Measurements from ENCODE around the gene NOL4L. TPM values are rescaled to one million over a fixed set of nuclear protein-coding genes. Genes with fewer than 3 reads are reported as not detected.
"Not testable (repeated sequence)": the region's sequence is repeated elsewhere in the genome, so short reads cannot be mapped to it uniquely, and the experiment has no call there.

NOL4L gene
- total and polyA plus RNA-seq, 2 experiments from 2014 or later, result 35.6 to 42.9 TPM

DNA sequence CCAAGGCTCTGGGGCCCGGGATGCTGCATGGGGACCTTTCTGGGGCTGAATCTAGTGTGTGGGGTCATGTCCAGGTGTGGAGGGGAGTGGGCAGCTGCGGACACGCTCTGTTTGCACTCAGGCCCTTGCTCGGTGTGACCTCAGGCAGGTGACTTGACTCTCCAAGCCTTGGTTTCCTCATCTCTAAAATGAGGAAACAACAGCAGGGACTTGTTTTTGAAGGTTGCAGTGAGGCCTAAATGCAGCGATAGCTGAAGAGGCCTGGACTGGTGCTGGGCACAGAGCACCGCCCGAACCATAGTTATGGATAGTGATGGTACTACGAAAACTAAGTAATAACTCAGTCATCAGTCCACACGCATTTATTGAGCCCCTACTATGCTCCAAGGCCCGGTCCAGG is 91.8 kb downstream of the NOL4L start:
- TF ChIP-seq EZH2 (IDR thresholded peaks at IDR 0.05; ENCODE audit: borderline replicate concordance) (no peak), EZH2phosphoT487 (IDR thresholded peaks at IDR 0.05; ENCODE audit: low read depth, severe bottlenecking, unreplicated experiment) (no peak)
- TF ChIP-seq, protein P1, sequence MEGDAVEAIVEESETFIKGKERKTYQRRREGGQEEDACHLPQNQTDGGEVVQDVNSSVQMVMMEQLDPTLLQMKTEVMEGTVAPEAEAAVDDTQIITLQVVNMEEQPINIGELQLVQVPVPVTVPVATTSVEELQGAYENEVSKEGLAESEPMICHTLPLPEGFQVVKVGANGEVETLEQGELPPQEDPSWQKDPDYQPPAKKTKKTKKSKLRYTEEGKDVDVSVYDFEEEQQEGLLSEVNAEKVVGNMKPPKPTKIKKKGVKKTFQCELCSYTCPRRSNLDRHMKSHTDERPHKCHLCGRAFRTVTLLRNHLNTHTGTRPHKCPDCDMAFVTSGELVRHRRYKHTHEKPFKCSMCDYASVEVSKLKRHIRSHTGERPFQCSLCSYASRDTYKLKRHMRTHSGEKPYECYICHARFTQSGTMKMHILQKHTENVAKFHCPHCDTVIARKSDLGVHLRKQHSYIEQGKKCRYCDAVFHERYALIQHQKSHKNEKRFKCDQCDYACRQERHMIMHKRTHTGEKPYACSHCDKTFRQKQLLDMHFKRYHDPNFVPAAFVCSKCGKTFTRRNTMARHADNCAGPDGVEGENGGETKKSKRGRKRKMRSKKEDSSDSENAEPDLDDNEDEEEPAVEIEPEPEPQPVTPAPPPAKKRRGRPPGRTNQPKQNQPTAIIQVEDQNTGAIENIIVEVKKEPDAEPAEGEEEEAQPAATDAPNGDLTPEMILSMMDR (IDR thresholded peaks at IDR 0.05; ENCODE audit: poor library complexity), result no peak
- Histone ChIP-seq H3K4me2 (no peak overlapping the region), H3K79me2 (no peaks in the 10 kb centered on the region), H3K9me2 (replicated peaks; ENCODE audit: insufficient read depth) (no peaks in the 10 kb centered on the region), H3K27me3 (no peaks in the 10 kb centered on the region), H4K20me1 (ENCODE audit: insufficient read depth, poor library complexity, severe bottlenecking) (no peaks in the 10 kb centered on the region), H3K27ac (no peak overlapping the region), H3K36me3 (replicated peaks; ENCODE audit: insufficient read depth, low read depth) (no peaks in the 10 kb centered on the region), H3K9me3 (ENCODE audit: low read depth) (no peaks in the 10 kb centered on the region), H3K4me3 (no peak overlapping the region), H3K4me1 (ENCODE audit: insufficient read depth) (peaks cover 10% of the 10 kb centered on the region), H2AFZ (no peak overlapping the region)
- DNase-seq (ENCODE audit: low spot score), result no peak
- 92% methylated on average over 10 of the region's 10 CpGs for WGBS (ENCODE audit: low lambda C conversion rate, missing lambda C conversion rate)

DNA sequence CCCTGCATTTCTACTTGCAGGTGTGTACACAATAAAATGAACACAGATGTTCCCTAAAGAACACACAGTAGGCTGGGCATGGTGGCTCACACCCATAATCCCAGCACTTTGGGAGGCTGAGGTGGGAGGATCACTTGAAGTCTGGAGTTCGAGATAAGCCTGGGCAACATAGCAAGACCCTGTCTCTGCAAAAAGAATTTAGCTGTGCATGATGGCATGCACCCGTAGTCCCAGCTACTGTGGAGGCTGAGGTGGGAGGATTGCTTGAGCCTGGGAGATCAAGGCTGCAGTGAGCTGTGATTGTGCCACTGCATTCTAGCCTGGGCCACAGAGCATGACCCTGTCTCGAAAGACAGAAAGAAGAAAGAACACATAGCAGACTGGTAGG is 93.4 kb downstream of the NOL4L start:
- not testable (repeated sequence) for H3K9me2 ChIP-seq (replicated peaks; ENCODE audit: insufficient read depth); H3K36me3 ChIP-seq (replicated peaks; ENCODE audit: insufficient read depth, low read depth); H3K4me2 ChIP-seq; H3K27ac ChIP-seq; DNase-seq (ENCODE audit: low spot score); H3K79me2 ChIP-seq; H2AFZ ChIP-seq; H3K27me3 ChIP-seq; H4K20me1 ChIP-seq (ENCODE audit: insufficient read depth, poor library complexity, severe bottlenecking); H3K4me1 ChIP-seq (ENCODE audit: insufficient read depth); H3K4me3 ChIP-seq; H3K9me3 ChIP-seq (ENCODE audit: low read depth)
- 90% methylated on average over 3 of the region's 3 CpGs for WGBS (ENCODE audit: low lambda C conversion rate, missing lambda C conversion rate)

DNA sequence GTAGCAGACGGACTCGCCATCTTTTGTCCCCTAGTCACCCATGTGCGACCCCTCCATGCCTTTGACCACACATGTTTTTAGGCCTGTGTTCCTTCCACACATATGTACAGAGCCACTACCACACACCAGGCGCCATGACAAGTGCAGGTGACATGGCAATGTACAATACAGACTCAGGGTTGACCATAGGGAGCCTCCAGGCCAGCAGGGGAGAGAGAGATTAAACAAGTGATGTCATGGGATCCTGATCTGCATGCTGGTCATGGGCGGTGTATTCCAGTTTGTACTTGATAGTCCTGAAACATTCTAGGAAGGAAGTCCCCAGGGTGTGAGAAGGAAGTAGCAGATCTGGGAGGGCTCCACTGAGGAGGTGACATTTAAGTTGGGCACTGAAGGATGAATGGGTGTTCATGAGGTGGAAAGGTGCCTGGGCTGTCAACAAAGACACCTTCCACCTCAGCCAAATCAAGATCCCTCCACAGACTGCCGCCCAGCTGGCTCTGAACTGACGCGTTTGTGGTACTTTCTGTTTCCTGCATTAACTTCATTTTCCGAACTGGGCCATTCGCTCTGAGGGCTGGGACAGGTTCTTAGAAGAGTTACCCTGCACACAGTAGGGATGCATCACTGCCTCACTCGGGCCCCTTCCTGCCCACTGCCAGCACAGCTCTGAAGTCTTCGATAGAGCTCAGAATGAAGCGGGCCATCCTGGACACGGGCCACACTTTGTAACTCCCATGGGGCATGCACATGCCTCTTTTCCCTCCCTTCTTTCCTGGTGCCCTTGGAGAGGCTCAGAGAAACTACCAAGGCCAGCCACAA is 94.0 kb downstream of the NOL4L start:
- no peak for DNase-seq (ENCODE audit: low spot score)
- H3K79me2 ChIP-seq, result peaks cover 5% of the 10 kb centered on the region
- H3K4me3 ChIP-seq, result no peak overlapping the region
- no peak for TF ChIP-seq EZH2 (IDR thresholded peaks at IDR 0.05; ENCODE audit: borderline replicate concordance)
- no peak for TF ChIP-seq EZH2phosphoT487 (IDR thresholded peaks at IDR 0.05; ENCODE audit: low read depth, severe bottlenecking, unreplicated experiment)
- TF ChIP-seq, protein P1 (IDR thresholded peaks at IDR 0.05; ENCODE audit: poor library complexity), result no peak
- peaks cover 4% of the 10 kb centered on the region for H3K4me1 ChIP-seq (ENCODE audit: insufficient read depth)
- no peak overlapping the region for H2AFZ ChIP-seq
- no peak overlapping the region for H3K27ac ChIP-seq
- no peaks in the 10 kb centered on the region for H3K36me3 ChIP-seq (replicated peaks; ENCODE audit: insufficient read depth, low read depth)
- no peaks in the 10 kb centered on the region for H3K9me3 ChIP-seq (ENCODE audit: low read depth)
- H3K27me3 ChIP-seq, result no peaks in the 10 kb centered on the region
- H4K20me1 ChIP-seq (ENCODE audit: insufficient read depth, poor library complexity, severe bottlenecking), result no peaks in the 10 kb centered on the region
- 98% methylated on average over 14 of the region's 14 CpGs for WGBS (ENCODE audit: low lambda C conversion rate, missing lambda C conversion rate)
- H3K4me2 ChIP-seq, result no peak overlapping the region
- no peaks in the 10 kb centered on the region for H3K9me2 ChIP-seq (replicated peaks; ENCODE audit: insufficient read depth)

DNA sequence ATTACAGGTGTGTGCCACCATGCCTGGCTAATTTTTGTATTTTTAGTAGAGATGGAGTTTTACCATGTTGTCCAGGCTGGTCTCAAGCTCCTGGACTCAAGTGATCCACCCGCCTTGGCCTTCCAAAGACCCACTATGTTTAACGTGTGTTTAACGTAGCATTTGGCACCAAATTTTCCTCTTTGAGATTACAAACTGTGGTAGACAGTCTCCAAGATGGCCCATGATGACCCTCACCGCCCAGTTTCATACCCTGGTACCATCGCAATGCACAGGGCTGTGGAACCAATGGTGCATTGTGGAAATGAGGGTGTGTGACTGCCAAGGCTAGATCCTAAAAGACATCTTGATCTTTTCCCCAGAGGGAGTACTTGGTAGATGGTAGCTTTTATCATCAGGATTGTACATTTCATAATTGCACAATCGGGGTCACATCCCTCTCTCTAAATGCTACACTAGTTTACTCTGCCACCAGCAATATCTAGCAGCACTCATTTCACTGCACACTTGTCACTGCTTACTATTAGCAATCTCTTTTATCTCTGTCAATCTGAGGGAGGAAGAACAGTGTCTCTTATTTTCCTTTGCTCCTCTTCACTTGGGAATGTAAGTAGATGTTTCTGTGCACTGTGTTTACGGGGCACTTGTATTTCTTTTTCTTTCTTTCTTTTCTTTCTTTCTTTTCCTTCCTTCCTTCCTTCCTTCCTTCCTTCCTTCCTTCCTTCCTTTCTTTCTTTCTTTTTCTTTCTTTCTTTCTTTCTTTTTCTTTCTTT is 96.9 kb downstream of the NOL4L start:
- Histone ChIP-seq H3K27me3 (no peaks in the 10 kb centered on the region), H3K9me2 (replicated peaks; ENCODE audit: insufficient read depth) (no peaks in the 10 kb centered on the region), H3K36me3 (replicated peaks; ENCODE audit: insufficient read depth, low read depth) (no peaks in the 10 kb centered on the region), H2AFZ (no peak overlapping the region), H3K9me3 (ENCODE audit: low read depth) (no peaks in the 10 kb centered on the region), H4K20me1 (ENCODE audit: insufficient read depth, poor library complexity, severe bottlenecking) (no peaks in the 10 kb centered on the region), H3K79me2 (peaks cover 12% of the 10 kb centered on the region), H3K4me2 (no peak overlapping the region), H3K27ac (no peak overlapping the region), H3K4me3 (no peak overlapping the region), H3K4me1 (ENCODE audit: insufficient read depth) (peaks cover 13% of the 10 kb centered on the region)
- no peak for TF ChIP-seq EZH2phosphoT487 (IDR thresholded peaks at IDR 0.05; ENCODE audit: low read depth, severe bottlenecking, unreplicated experiment)
- no peak for TF ChIP-seq EZH2 (IDR thresholded peaks at IDR 0.05; ENCODE audit: borderline replicate concordance)
- TF ChIP-seq, protein P1 (IDR thresholded peaks at IDR 0.05; ENCODE audit: poor library complexity), result no peak
- 98% methylated on average over 7 of the region's 7 CpGs for WGBS (ENCODE audit: low lambda C conversion rate, missing lambda C conversion rate)
- no peak for DNase-seq (ENCODE audit: low spot score)
